ENCODE measurements around the gene GXYLT1. TPM values are rescaled to one million over a fixed set of nuclear protein-coding genes. Genes with fewer than 3 reads are reported as not detected.

The GXYLT1 gene
- total RNA-seq, 4 donors from 2014 or later = 5.6 to 10.9 (median 9.9) TPM

DNA sequence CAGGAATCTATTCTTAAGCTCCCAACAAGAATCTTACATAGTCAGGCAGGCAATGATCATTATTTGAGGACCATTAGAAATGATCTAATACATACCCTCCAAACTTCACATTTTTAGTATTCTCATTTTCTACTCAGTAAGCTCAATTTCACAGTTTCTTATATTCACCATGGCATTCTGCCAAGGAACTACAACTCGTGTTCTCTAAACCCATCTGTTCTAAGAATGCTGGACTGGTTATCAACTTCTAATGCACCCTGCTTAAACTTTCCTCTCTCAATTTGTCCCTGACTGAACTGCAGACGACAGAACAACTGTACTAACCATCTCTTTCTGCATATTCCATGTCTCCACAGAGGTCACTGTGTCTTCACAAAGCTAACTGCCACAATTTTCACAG is 58.6 kb downstream of the GXYLT1 start:
- WGBS = 59% methylated on average over 2 of the region's 2 CpGs
- H3K4me1 ChIP-seq = no peaks in the 10 kb centered on the region
- no peak for DNase-seq (ENCODE audit: low spot score in 2 of 2)
- H3K27me3 ChIP-seq = no peaks in the 10 kb centered on the region
- H3K9me3 ChIP-seq = no peaks in the 10 kb centered on the region
- H3K27ac ChIP-seq = no peak overlapping the region
- TF ChIP-seq CTCF (IDR thresholded peaks at IDR 0.05) = no peak
- H3K36me3 ChIP-seq = no peaks in the 10 kb centered on the region
- H3K4me3 ChIP-seq = no peak overlapping the region

DNA sequence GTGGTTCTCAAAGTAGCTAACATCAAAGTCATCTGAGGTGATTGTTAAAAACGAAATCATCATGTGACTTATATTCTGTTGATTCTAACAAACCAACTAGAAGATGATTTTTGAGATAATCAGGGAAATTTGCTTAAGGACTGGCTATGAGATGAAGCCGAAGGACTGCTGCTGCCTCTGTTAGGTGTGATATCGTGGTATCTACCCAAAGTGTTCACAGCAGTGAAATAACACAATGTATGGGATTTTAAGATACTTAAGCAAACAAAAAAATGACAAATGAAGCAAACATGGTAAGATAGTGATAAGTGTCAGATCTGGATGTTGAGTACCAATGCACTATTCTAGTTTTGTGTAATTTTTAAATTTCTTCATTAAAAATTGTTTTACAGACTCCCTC is 59.1 kb downstream of the GXYLT1 start:
- no peaks in the 10 kb centered on the region for H3K27me3 ChIP-seq
- H3K4me3 ChIP-seq = no peak overlapping the region
- no peaks in the 10 kb centered on the region for H3K36me3 ChIP-seq
- TF ChIP-seq POLR2A (IDR thresholded peaks at IDR 0.05) = no peak
- no peak for TF ChIP-seq CTCF (IDR thresholded peaks at IDR 0.05)
- TF ChIP-seq POLR2AphosphoS5 (IDR thresholded peaks at IDR 0.05) = no peak
- TF ChIP-seq EP300 (IDR thresholded peaks at IDR 0.05) = no peak
- no peaks in the 10 kb centered on the region for H3K9me3 ChIP-seq
- no peak overlapping the region for H3K27ac ChIP-seq
- DNase-seq (ENCODE audit: low spot score in 2 of 2) = no peak
- WGBS = 56% methylated on average over 3 of the region's 3 CpGs
- no peaks in the 10 kb centered on the region for H3K4me1 ChIP-seq

GRCh38 chr12:42084522-42084921 is 60.2 kb downstream of the GXYLT1 start:
- H3K4me3 ChIP-seq = no peak overlapping the region
- H3K9me3 ChIP-seq = no peaks in the 10 kb centered on the region
- TF ChIP-seq EP300 (IDR thresholded peaks at IDR 0.05) (no peak), POLR2AphosphoS5 (IDR thresholded peaks at IDR 0.05) (no peak), CTCF (IDR thresholded peaks at IDR 0.05) (no peak), POLR2A (IDR thresholded peaks at IDR 0.05) (no peak)
- H3K36me3 ChIP-seq = no peaks in the 10 kb centered on the region
- no peak overlapping the region for H3K27ac ChIP-seq
- DNase-seq (ENCODE audit: low spot score in 2 of 2) = no peak
- H3K27me3 ChIP-seq = no peaks in the 10 kb centered on the region
- no peaks in the 10 kb centered on the region for H3K4me1 ChIP-seq

DNA sequence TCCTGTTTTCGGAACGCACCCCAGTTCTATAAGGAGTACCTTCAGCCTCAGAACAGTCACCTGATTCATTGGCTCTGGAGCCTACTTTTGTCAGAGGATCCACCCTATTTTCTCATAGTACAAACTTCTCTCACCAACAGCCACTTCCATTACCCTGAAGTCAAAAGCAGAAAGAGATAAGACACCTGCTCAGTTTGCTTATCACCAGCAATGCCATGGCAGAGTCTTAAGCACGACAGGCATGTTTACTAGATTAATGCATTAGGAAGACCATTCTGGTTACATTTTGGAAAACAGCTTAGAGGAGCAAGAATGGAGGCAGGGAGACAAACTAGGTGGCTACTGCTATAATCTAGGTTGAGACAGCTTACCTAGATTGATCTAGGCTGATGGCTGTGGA is 67.7 kb downstream of the GXYLT1 start:
- no peak for DNase-seq (ENCODE audit: low spot score in 2 of 2)
- Histone ChIP-seq H3K4me3 (no peak overlapping the region), H3K4me1 (no peaks in the 10 kb centered on the region), H3K27ac (no peak overlapping the region), H3K36me3 (no peaks in the 10 kb centered on the region), H3K9me3 (no peaks in the 10 kb centered on the region), H3K27me3 (no peaks in the 10 kb centered on the region)
- 96% methylated on average over 3 of the region's 3 CpGs for WGBS
- no peak for TF ChIP-seq POLR2AphosphoS5 (IDR thresholded peaks at IDR 0.05)
- no peak for TF ChIP-seq EP300 (IDR thresholded peaks at IDR 0.05)
- no peak for TF ChIP-seq CTCF (IDR thresholded peaks at IDR 0.05)
- no peak for TF ChIP-seq POLR2A (IDR thresholded peaks at IDR 0.05)

DNA sequence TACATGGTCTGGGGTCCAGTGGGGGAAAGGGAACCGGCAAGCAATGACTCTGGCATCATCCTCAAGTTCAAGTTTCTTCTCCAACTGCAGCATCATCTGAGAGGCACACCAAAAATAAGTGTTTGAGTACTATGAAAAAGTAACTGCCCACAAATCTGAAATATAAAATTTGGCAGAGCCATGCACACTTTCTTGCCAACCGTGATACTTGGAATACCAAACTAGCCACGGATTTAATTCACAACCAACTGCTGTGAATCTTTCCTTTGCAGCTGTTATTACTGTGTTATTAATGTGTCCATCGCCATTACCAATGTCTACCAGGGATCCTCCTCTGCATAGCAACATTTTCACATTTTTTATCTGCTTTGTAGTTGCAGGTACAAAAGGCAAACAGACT is 74.6 kb downstream of the GXYLT1 start:
- Histone ChIP-seq H3K4me3 (no peak overlapping the region), H3K36me3 (no peaks in the 10 kb centered on the region), H3K9me3 (no peaks in the 10 kb centered on the region), H3K4me1 (no peaks in the 10 kb centered on the region), H3K27me3 (no peaks in the 10 kb centered on the region), H3K27ac (no peak overlapping the region)
- no peak for DNase-seq (ENCODE audit: low spot score in 2 of 2)
- TF ChIP-seq CTCF (IDR thresholded peaks at IDR 0.05) (no peak), POLR2A (IDR thresholded peaks at IDR 0.05) (no peak), POLR2AphosphoS5 (IDR thresholded peaks at IDR 0.05) (no peak), EP300 (IDR thresholded peaks at IDR 0.05) (no peak)
- 54% methylated on average over 4 of the region's 4 CpGs for WGBS
